Right cardiac atrium (tissue), 5 donors: ENCODE results near the gene RBM44. TPM values are rescaled to one million over a fixed set of nuclear protein-coding genes. Genes with fewer than 3 reads are reported as not detected.

ENCODE experiments used
- polyA plus RNA-seq: library from polyadenylated mRNA; stranded (reverse); fragments of 200-250 nt; gene quantifications from one replicate; pipeline ENCODE4 v1.2.3, GENCODE V29; 2013
- total RNA-seq, 4 donors: library from RNA; stranded (reverse); fragmentation: NEBNext Ultra II Directional; extraction: Animal tissue kit (Norgen Biotek cat#: 25700); gene quantifications; one replicate each; pipeline ENCODE4 v1.2.1, GENCODE V29; 2021
- donor health status: healthy with polysubstance abuse.
- donor health status: DM: no; HTN: yes; CAD: no.
- donor health status: DM: no; HTN: no; CAD: no.
- donor health status: DM: no; HTN: yes; CAD: no; lungs with severe emphysema.
- donor health status: DM: yes; HTN: yes; CAD: no.

RBM44 gene
- total and polyA plus RNA-seq, 5 donors: 0.20 to 0.70 (median 0.35) TPM

Other genes starting within 250 kb of the RBM44 start
- not detected for gene PRLH, start 232.2 kb upstream of the RBM44 start, total RNA-seq
- not detected for gene PRLH, start 232.2 kb upstream of the RBM44 start, polyA plus RNA-seq
- gene RAB17, start 208.0 kb upstream of the RBM44 start, total RNA-seq: 1 to 10 TPM in 3 of 4 donors, under 1 TPM in 1; 0.74 to 2.8 (median 1.9) TPM
- 2.1 TPM for gene RAB17, start 208.0 kb upstream of the RBM44 start, polyA plus RNA-seq
- 100 to 1,000 TPM in 1 of 4 donors, 10 to 100 TPM in 3; 85.6 to 106 (median 87.8) TPM for gene LRRFIP1, start 171.2 kb upstream of the RBM44 start, total RNA-seq
- 61.9 TPM for gene LRRFIP1, start 171.2 kb upstream of the RBM44 start, polyA plus RNA-seq
- 100 to 1,000 TPM; 122 to 276 (median 160) TPM for gene RAMP1, start 60.8 kb downstream of the RBM44 start, total RNA-seq
- 164 TPM for gene RAMP1, start 60.8 kb downstream of the RBM44 start, polyA plus RNA-seq
- gene UBE2F, start 168.2 kb downstream of the RBM44 start, total RNA-seq: 100 to 1,000 TPM; 100 to 118 (median 107) TPM
- 95.9 TPM for gene UBE2F, start 168.2 kb downstream of the RBM44 start, polyA plus RNA-seq